SK-N-SH (cell line): ENCODE measurements around the gene ACVR2B. TPM values are rescaled to one million over a fixed set of nuclear protein-coding genes. Genes with fewer than 3 reads are reported as not detected.

Experiments used
- CTCF ChIA-PET: fragments of 300-600, 350-600 bp; formaldehyde crosslinking; extraction: SDS; loops from one replicate; lab custom pipeline; 2021; lab: Yijun Ruan, JAX
- POLR2A ChIA-PET: fragments of 350-600 bp; sonication (Branson Sonifier 250); formaldehyde crosslinking; extraction: SDS; loops from one replicate; lab custom pipeline; 2020; ENCODE audit warnings: antibody characterized with exemption, inconsistent platforms; lab: Yijun Ruan, JAX
- DNase-seq: peaks from one replicate; pipeline ENCODE4 v3.0.0; 2012
- H2AFZ ChIP-seq: fragments of 200-600 bp; sonication (generic); 2 replicates; pipeline ENCODE4 v1.8.1; 2016; ENCODE audit warnings: antibody characterized with exemption, mild to moderate bottlenecking, low read depth
- H3F3A ChIP-seq: fragments of 200-600 bp; sonication (generic); replicated peaks from 2 replicates; pipeline ENCODE3; 2016; ENCODE audit warnings: antibody characterized with exemption, mild to moderate bottlenecking; ENCODE audit not compliant: insufficient read depth
- H3K27ac ChIP-seq, 2 experiments: fragments of 200-500 bp in 1 of 2; fragments of 200-600 bp in 1 of 2; sonication (Bioruptor generic) in 1 of 2; sonication (generic), shearing (Covaris generic) in 1 of 2; 2 replicates each; pipeline versions ENCODE4 v1.5.1 to v1.6.1; 2014 to 2016; ENCODE audit warnings: low read depth in 2 of 2, inconsistent platforms in 1 of 2, low read length in 1 of 2, mild to moderate bottlenecking in 1 of 2, mixed read lengths in 1 of 2
- H3K27me3 ChIP-seq: fragments of 200-600 bp; sonication (generic), shearing (Covaris generic); 2 replicates; pipeline ENCODE4 v1.6.1; 2016; ENCODE audit warnings: mixed run types; ENCODE audit not compliant: insufficient read depth
- H3K36me3 ChIP-seq, 2 experiments: fragments of 200-500 bp in 1 of 2; fragments of 200-600 bp in 1 of 2; sonication (Bioruptor generic) in 1 of 2; sonication (generic) in 1 of 2; replicated peaks in 1 of 2; 2 replicates each; pipeline versions ENCODE3 to v1.5.1; 2014 to 2016; ENCODE audit warnings: low read length in 1 of 2, mild to moderate bottlenecking in 1 of 2; ENCODE audit not compliant: insufficient read depth in 2 of 2, control insufficient read depth in 1 of 2
- H3K4me1 ChIP-seq, 2 experiments: fragments of 200-500 bp in 1 of 2; fragments of 200-600 bp in 1 of 2; sonication (Bioruptor generic) in 1 of 2; sonication (generic), shearing (Covaris generic) in 1 of 2; 2 replicates each; pipeline versions ENCODE4 v1.5.1 to v1.6.1; 2014 to 2016; ENCODE audit warnings: low read depth in 1 of 2, low read length in 1 of 2, mixed run types in 1 of 2; ENCODE audit not compliant: insufficient read depth in 2 of 2, control insufficient read depth in 1 of 2
- H3K4me2 ChIP-seq: fragments of 200-600 bp; sonication (generic), shearing (Covaris generic); 2 replicates; pipeline ENCODE4 v1.6.1; 2017; ENCODE audit warnings: mixed run types
- H3K4me3 ChIP-seq, 2 experiments: fragments of 200-500 bp in 1 of 2; fragments of 200-600 bp in 1 of 2; sonication (Bioruptor generic) in 1 of 2; sonication (generic), shearing (Covaris generic) in 1 of 2; 2 replicates each; pipeline versions ENCODE4 v1.5.1 to v1.8.1; 2014 to 2016; ENCODE audit warnings: low read depth in 2 of 2, inconsistent platforms in 1 of 2, low read length in 1 of 2, mild to moderate bottlenecking in 1 of 2, mixed read lengths in 1 of 2, moderate library complexity in 1 of 2
- H3K79me2 ChIP-seq: fragments of 200-600 bp; sonication (generic); 2 replicates; pipeline ENCODE4 v1.8.1; 2017; ENCODE audit warnings: mild to moderate bottlenecking; ENCODE audit not compliant: insufficient read depth
- H3K9ac ChIP-seq: fragments of 200-600 bp; sonication (generic); 2 replicates; pipeline ENCODE4 v1.6.1; 2017; ENCODE audit warnings: mixed run types
- H3K9me2 ChIP-seq: fragments of 200-600 bp; sonication (generic); 2 replicates; pipeline ENCODE4 v1.6.1; 2017; ENCODE audit warnings: mixed run types
- H3K9me3 ChIP-seq: fragments of 200-600 bp; sonication (generic); 2 replicates; pipeline ENCODE4 v1.6.1; 2017; ENCODE audit warnings: mixed run types, mild to moderate bottlenecking, moderate library complexity
- H4K20me1 ChIP-seq: fragments of 200-600 bp; sonication (generic); 2 replicates; pipeline ENCODE4 v1.6.1; 2017; ENCODE audit warnings: mild to moderate bottlenecking, mixed run types; ENCODE audit not compliant: insufficient read depth
- CHD2 ChIP-seq: fragments of 150-350 bp; IDR thresholded peaks from 2 replicates; pipeline ENCODE4 v1.6.1; 2018; ENCODE audit warnings: low read length; ENCODE audit not compliant: partially characterized antibody
- ELF1 ChIP-seq: IDR thresholded peaks from 2 replicates; pipeline ENCODE4 v1.4.0; 2012
- EP300 ChIP-seq, 2 experiments: IDR thresholded peaks; 2 replicates each; pipeline versions ENCODE4 v1.4.0 to v1.6.1; 2012; ENCODE audit warnings: borderline replicate concordance in 1 of 2, low read depth in 1 of 2, low read length in 1 of 2
- FOXJ3 ChIP-seq: sonication (generic); formaldehyde crosslinking; IDR thresholded peaks from 2 replicates; pipeline ENCODE4 v1.5.1; 2020; ENCODE audit warnings: mild to moderate bottlenecking, missing genetic modification reagents
- FOXM1 ChIP-seq: IDR thresholded peaks from 2 replicates; pipeline ENCODE4 v1.4.0; 2012; ENCODE audit warnings: low read depth, mild to moderate bottlenecking
- GABPA ChIP-seq: IDR thresholded peaks from 2 replicates; pipeline ENCODE4 v1.4.0; 2012; ENCODE audit warnings: low read depth, mild to moderate bottlenecking
- MAX ChIP-seq: IDR thresholded peaks from 2 replicates; pipeline ENCODE4 v1.4.0; 2012; ENCODE audit warnings: low read depth
- MEF2A ChIP-seq: IDR thresholded peaks from 2 replicates; pipeline ENCODE4 v1.4.0; 2012; ENCODE audit warnings: low read depth, borderline replicate concordance
- MXI1 ChIP-seq: IDR thresholded peaks from 2 replicates; pipeline ENCODE4 v1.6.1; 2012; ENCODE audit warnings: mild to moderate bottlenecking, low read depth, low read length, improper control_type of control experiment
- RAD21 ChIP-seq: IDR thresholded peaks from 2 replicates; pipeline ENCODE4 v1.6.1; 2012; ENCODE audit warnings: mild to moderate bottlenecking, low read length
- RCOR1 ChIP-seq: fragments of 150-350 bp; IDR thresholded peaks from 2 replicates; pipeline ENCODE4 v1.6.1; 2017; ENCODE audit warnings: antibody characterized with exemption, low read length
- RFX5 ChIP-seq: IDR thresholded peaks from 2 replicates; pipeline ENCODE4 v1.6.1; 2012; ENCODE audit warnings: mild to moderate bottlenecking, improper control_type of control experiment, low read length
- SIN3A ChIP-seq: IDR thresholded peaks from 2 replicates; pipeline ENCODE4 v1.6.1; 2012; ENCODE audit warnings: low read depth, mild to moderate bottlenecking, low read length, moderate library complexity, borderline replicate concordance
- TCF12 ChIP-seq: IDR thresholded peaks from 2 replicates; pipeline ENCODE4 v1.4.0; 2012
- TEAD4 ChIP-seq: IDR thresholded peaks from 2 replicates; pipeline ENCODE4 v1.4.0; 2012; ENCODE audit warnings: mild to moderate bottlenecking, borderline replicate concordance; ENCODE audit not compliant: insufficient read depth
- USF1 ChIP-seq: IDR thresholded peaks from 2 replicates; pipeline ENCODE4 v1.4.0; 2012; ENCODE audit warnings: low read depth, borderline replicate concordance
- USF2 ChIP-seq: fragments of 150-350 bp; IDR thresholded peaks from 2 replicates; pipeline ENCODE4 v1.6.1; 2017; ENCODE audit warnings: antibody characterized with exemption, low read length, low read depth, borderline replicate concordance
- ZBTB33 ChIP-seq: IDR thresholded peaks from 2 replicates; pipeline ENCODE4 v1.4.0; 2012; ENCODE audit warnings: low read depth, borderline replicate concordance
- WGBS: methylation state at CpG from one replicate; pipeline ENCODE4 v1.1.6; 2017; ENCODE audit warnings: low lambda C conversion rate; 5-methylcytosine and 5-hydroxymethylcytosine counted together
- polyA plus RNA-seq, 3 experiments: library from polyadenylated mRNA; depleted of rRNA; stranded (reverse); fragments of >200 nt; gene quantifications; 2 replicates each; pipeline ENCODE4 v1.2.3, GENCODE V29; 2012

Gene ACVR2B
- polyA plus RNA-seq, 1 of the 3 experiments (the other 2 are of a cell fraction): 1.4 TPM

GRCh38 chr3:38474928-38475605 is 21.4 kb downstream of the ACVR2B start:
- no peaks in the 10 kb centered on the region for H3K9me2 ChIP-seq
- no peaks in the 10 kb centered on the region for H3K27me3 ChIP-seq
- no peak overlapping the region for H3K27ac ChIP-seq
- DNase-seq: no peak
- 100% methylated on average over 3 of the region's 7 CpGs for WGBS
- H3K9me3 ChIP-seq: peaks cover 8% of the 10 kb centered on the region
- H3K36me3 ChIP-seq: peaks cover under 1 to 7% of the 10 kb centered on the region in 2 experiments
- TF ChIP-seq TCF12 (no peak), USF1 (no peak), MAX (no peak), GABPA (no peak), TEAD4 (no peak), FOXJ3 (no peak), ELF1 (no peak), CHD2 (no peak), FOXM1 (no peak), USF2 (no peak), EP300 (IDR thresholded peaks at IDR 0.05; ENCODE audit: borderline replicate concordance in 1 of 2, low read depth in 1 of 2, low read length in 1 of 2) (no peak), SIN3A (no peak), MEF2A (no peak), RAD21 (no peak), RFX5 (no peak), RCOR1 (no peak)
- TF ChIP-seq, all 33 proteins: peak for 0
- no peaks in the 10 kb centered on the region for H3F3A ChIP-seq
- H4K20me1 ChIP-seq: 0 out of 2 replicates have a peak, but pooled peaks cover 6% of the 10 kb centered on the region
- H3K9ac ChIP-seq: no peak overlapping the region
- H3K4me2 ChIP-seq: no peak overlapping the region
- CTCF ChIA-PET: interaction anchor here (2.1 kb wide), 1 partner anchor 129 kb away, joined by 7 read pairs; the partner anchor contains the start of gene XYLB
- H3K4me3 ChIP-seq: no peak overlapping the region
- no peak overlapping the region for H2AFZ ChIP-seq
- peaks cover 0 to 26% of the 10 kb centered on the region in 2 experiments; a peak in 1 of 4 replicates for H3K4me1 ChIP-seq
- POLR2A ChIA-PET: no interaction called here
- H3K79me2 ChIP-seq: 0 out of 2 replicates have a peak, but pooled peaks cover 16% of the 10 kb centered on the region

- Histone ChIP-seq H2AFZ (no peak overlapping the region), H3K9me3 (peaks cover 2% of the 10 kb centered on the region; the same call in 1 of the 2 replicates), H3F3A (no peaks in the 10 kb centered on the region), H3K27ac (no peak overlapping the region), H3K27me3 (no peaks in the 10 kb centered on the region), H3K4me3 (no peak overlapping the region), H4K20me1 (0 out of 2 replicates have a peak, but pooled peaks cover 6% of the 10 kb centered on the region), H3K36me3 (peaks cover 0 to 13% of the 10 kb centered on the region in 2 experiments), H3K4me1 (peaks cover 0 to 26% of the 10 kb centered on the region in 2 experiments; a peak in 1 of 4 replicates), H3K9me2 (no peaks in the 10 kb centered on the region), H3K79me2 (0 out of 2 replicates have a peak, but pooled peaks cover 10% of the 10 kb centered on the region), H3K9ac (no peak overlapping the region), H3K4me2 (no peak overlapping the region)
- POLR2A ChIA-PET: no interaction called here
- WGBS: 92% methylated on average over 4 of the region's 6 CpGs
- CTCF ChIA-PET: interaction anchor here (2.1 kb wide), 1 partner anchor 129 kb away, joined by 7 read pairs; the partner anchor contains the start of gene XYLB
- TF ChIP-seq MEF2A (no peak), FOXM1 (no peak), MXI1 (no peak), ZBTB33 (no peak)
- no peak for DNase-seq
Observed at GRCh38 chr3:38475716-38476115, 22.0 kb downstream of the ACVR2B start.
